Heart left ventricle (tissue), 13 donors: ENCODE data around the gene TGFB1.

Experiments used
- CTCF ChIP-seq, 12 donors: fragments of 200-600 bp; sonication (generic) in 4 of 12; IDR thresholded peaks; one replicate each; pipeline versions ENCODE4 v1.5.0 to v1.8.0; 2018 to 2022; ENCODE audit warnings: antibody characterized with exemption in 12 of 12, mild to moderate bottlenecking in 5 of 12
- POLR2A ChIP-seq, 2 donors: fragments of 450-650 bp; IDR thresholded peaks; one replicate each; pipeline ENCODE4 v1.6.1; 2017; ENCODE audit warnings: antibody characterized with exemption in 2 of 2, mild to moderate bottlenecking in 2 of 2, moderate library complexity in 2 of 2
- donor health status: ischemic (EF 13 %, LVEDD 7.1; RV severe dilation, severe dysfunction).
- donor health status: DM: no; HTN: yes; CAD: no.
- donor health status: DM: no; HTN: no; CAD: no.
- donor health status: ischemic (EF 25% LVEDD 6.9; RV normal size, moderate dysfunction).
- donor health status: ischemic (EF 25% LVEDD 5.7; RV mildly dilated, moderate dysfunction).
- donor health status: ischemic (EF 35%, LVEDD 5.7; RV mildly dilated, moderate dysfunction).
- donor health status: nonischemic (EF 11% LVEDD 7.7; RV severe dilation, severe dysfunction).
- donor health status: DM: yes; HTN: yes; CAD: no.
- donor health status: PGD.
- donor health status: ischemic (EF 29% LVEDD 5.4; RV normal size, mild dysfunction).
- donor health status: nonischemic (EF 23%, LVEDD 6.1; RV moderate dilation, normal function).

- no peak for TF ChIP-seq CTCF (IDR thresholded peaks at IDR 0.05)
- no peak for TF ChIP-seq POLR2A (IDR thresholded peaks at IDR 0.05)
Observed at GRCh38 chr19:41339936-41340335, 13.8 kb downstream of the TGFB1 start.
